Body of pancreas (tissue), 4 donors: ENCODE data around the gene PEPD. TPM values are rescaled to one million over a fixed set of nuclear protein-coding genes. Genes with fewer than 3 reads are reported as not detected.
"Not testable (repeated sequence)": the region's sequence is repeated elsewhere in the genome, so short reads cannot be mapped to it uniquely, and the experiment has no call there.

ENCODE experiments used
- ATAC-seq: fragments of 150-250 bp; one replicate; pipeline ENCODE4 v1.9.1; 2016
- DNase-seq, 4 donors: peaks; one replicate each; pipeline ENCODE4 v3.0.0-alpha.2; 2019
- H3K27ac ChIP-seq, 4 donors: fragments of 200-600 bp; sonication (generic); 1 replicate in 3 of 4; 2 replicates in 1 of 4; pipeline versions ENCODE4 v1.5.1 to v1.6.1; 2016 to 2019; ENCODE audit warnings: mild to moderate bottlenecking in 1 of 4, mixed read lengths in 1 of 4, moderate library complexity in 1 of 4
- H3K27me3 ChIP-seq, 2 donors: fragments of 200-600 bp; sonication (generic); one replicate each; pipeline ENCODE4 v1.6.0; 2016; ENCODE audit warnings: mild to moderate bottlenecking in 1 of 2
- H3K36me3 ChIP-seq, 2 donors: fragments of 200-600 bp; sonication (generic); replicated peaks in 1 of 2; 2 replicates each; pipeline ENCODE4 v1.5.1; 2016; ENCODE audit warnings: low read depth in 2 of 2; ENCODE audit not compliant: insufficient read depth in 1 of 2
- H3K4me1 ChIP-seq: fragments of 200-600 bp; sonication (generic); one replicate; pipeline ENCODE4 v1.6.0; 2016
- H3K4me3 ChIP-seq, 2 donors: fragments of 200-600 bp; sonication (generic); 1 replicate in 1 of 2; 2 replicates in 1 of 2; pipeline ENCODE4 v1.5.1; 2016 to 2019
- H3K9me3 ChIP-seq, 3 donors: fragments of 200-600 bp; sonication (generic); 1 replicate in 2 of 3; 2 replicates in 1 of 3; pipeline ENCODE4 v1.5.1; 2016
- POLR2A ChIP-seq, 3 donors: fragments of 450-650 bp; IDR thresholded peaks; one replicate each; pipeline ENCODE4 v1.6.1; 2016; ENCODE audit warnings: antibody characterized with exemption in 3 of 3, mild to moderate bottlenecking in 2 of 3
- WGBS, 2 donors: methylation state at CpG; one replicate each; pipeline ENCODE4 v1.1.5; 2017; 5-methylcytosine and 5-hydroxymethylcytosine counted together
- intact Hi-C: fragments of 100-400 bp; cut with DNase I; formaldehyde crosslinking; loops from one replicate; pipeline ENCODE4 v1.15.1; 2023
- total RNA-seq, 2 donors: library from RNA; depleted of rRNA; stranded (reverse); fragments of >200 nt; gene quantifications; one replicate each; pipeline ENCODE4 v1.1.0, GENCODE V29; 2016
- TF ChIP-seq, protein P1 (sequence below), 7 experiments: fragments of 450-650 bp in 4 of 7; fragments of 200-600 bp in 3 of 7; sonication (generic) in 3 of 7; IDR thresholded peaks; one replicate each; pipeline ENCODE4 v1.5.1; 2016 to 2019; ENCODE audit warnings: antibody characterized with exemption in 7 of 7

PEPD gene
- total RNA-seq, 2 donors from 2014 or later: 33.2 to 54.7 TPM

DNA sequence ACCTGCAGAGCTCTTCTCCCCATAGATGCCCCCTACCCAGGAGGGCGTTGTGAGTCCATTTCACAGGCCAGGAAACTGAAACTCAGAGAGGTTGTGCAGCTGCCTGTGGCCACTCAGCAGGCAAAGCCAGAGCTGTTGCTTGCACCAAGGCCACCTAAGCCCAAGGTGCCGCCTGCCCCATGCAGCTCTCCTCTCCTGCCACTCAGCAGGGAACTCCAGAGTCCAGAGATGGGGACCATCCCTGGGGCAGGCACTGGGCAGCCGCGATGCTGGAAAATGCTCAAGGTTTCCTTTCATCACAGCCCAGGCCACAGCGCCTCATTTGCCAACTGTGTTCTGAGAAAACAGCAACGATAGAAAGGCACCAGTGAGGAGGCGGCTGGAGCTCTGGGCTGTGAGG is 41.0 kb upstream of the PEPD start:
- Histone ChIP-seq H3K36me3 (no peaks in the 10 kb centered on the region), H3K4me3 (no peak overlapping the region), H3K27me3 (no peaks in the 10 kb centered on the region), H3K27ac (no peak overlapping the region), H3K4me1 (no peaks in the 10 kb centered on the region), H3K9me3 (no peaks in the 10 kb centered on the region)
- DNase-seq (no peak), ATAC-seq (no peak)
- 58 to 67% methylated on average over 5 to 7 of the region's 7 CpGs for WGBS, 2 donors
- TF ChIP-seq, protein P1, sequence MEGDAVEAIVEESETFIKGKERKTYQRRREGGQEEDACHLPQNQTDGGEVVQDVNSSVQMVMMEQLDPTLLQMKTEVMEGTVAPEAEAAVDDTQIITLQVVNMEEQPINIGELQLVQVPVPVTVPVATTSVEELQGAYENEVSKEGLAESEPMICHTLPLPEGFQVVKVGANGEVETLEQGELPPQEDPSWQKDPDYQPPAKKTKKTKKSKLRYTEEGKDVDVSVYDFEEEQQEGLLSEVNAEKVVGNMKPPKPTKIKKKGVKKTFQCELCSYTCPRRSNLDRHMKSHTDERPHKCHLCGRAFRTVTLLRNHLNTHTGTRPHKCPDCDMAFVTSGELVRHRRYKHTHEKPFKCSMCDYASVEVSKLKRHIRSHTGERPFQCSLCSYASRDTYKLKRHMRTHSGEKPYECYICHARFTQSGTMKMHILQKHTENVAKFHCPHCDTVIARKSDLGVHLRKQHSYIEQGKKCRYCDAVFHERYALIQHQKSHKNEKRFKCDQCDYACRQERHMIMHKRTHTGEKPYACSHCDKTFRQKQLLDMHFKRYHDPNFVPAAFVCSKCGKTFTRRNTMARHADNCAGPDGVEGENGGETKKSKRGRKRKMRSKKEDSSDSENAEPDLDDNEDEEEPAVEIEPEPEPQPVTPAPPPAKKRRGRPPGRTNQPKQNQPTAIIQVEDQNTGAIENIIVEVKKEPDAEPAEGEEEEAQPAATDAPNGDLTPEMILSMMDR (IDR thresholded peaks at IDR 0.05): no peak
- no peak for TF ChIP-seq POLR2A (IDR thresholded peaks at IDR 0.05)
- intact Hi-C loops: no loop called here

DNA sequence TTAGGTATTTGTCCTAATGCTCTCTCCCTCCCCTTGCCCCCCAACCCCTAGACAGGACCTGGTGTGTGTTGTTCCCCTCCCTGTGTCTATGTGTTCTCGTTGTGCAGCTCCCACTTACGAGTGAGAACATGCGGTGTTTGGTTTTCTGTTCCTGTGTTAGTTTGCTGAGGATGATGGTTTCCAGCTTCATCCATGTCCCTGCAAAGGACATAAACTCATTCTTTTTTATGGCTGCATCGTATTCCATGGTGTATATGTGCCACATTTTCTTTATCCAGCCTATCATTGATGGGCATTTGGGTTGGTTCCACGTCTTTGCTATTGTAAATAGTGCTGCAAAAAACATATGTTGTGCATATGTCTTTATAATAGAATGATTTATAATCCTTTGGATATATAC is 40.1 kb upstream of the PEPD start:
- ATAC-seq, intact Hi-C loops: not testable (repeated sequence)
- WGBS, 2 donors: 62 to 71% methylated on average over 5 of the region's 5 CpGs

DNA sequence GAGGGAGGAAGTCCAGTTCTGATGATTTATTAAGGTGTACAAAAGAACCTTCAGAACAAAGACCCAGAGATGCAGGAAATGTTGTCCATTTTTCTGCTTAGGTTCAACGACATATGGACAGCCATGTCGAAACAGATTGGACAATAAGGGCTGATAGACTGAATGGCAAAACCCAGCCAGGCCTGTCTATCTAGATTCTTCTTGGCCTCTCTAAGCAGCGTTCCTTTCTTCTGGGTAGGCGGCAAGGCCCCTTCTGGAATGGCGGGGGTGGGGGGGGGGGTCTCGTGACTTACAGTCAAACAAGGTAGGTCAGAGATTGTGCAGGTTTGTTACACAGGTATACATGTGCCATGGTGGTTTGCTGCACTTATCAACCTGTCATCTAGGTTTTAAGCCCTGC is 39.7 kb upstream of the PEPD start:
- intact Hi-C loops: no loop called here
- Histone ChIP-seq H3K9me3 (no peaks in the 10 kb centered on the region), H3K4me3 (no peak overlapping the region), H3K4me1 (no peaks in the 10 kb centered on the region), H3K36me3 (no peaks in the 10 kb centered on the region), H3K27me3 (no peaks in the 10 kb centered on the region), H3K27ac (no peak overlapping the region)
- ATAC-seq (no peak), DNase-seq (no peak)
- no peak for TF ChIP-seq POLR2A (IDR thresholded peaks at IDR 0.05)
- TF ChIP-seq, protein P1 (IDR thresholded peaks at IDR 0.05): no peak
- WGBS, 2 donors: 52 to 56% methylated on average over 6 of the region's 6 CpGs

More for the DNA sequence above, 40.1 kb upstream of the PEPD start:
- H3K27ac ChIP-seq, H3K9me3 ChIP-seq, H3K27me3 ChIP-seq, H3K4me1 ChIP-seq, H3K36me3 ChIP-seq, H3K4me3 ChIP-seq, DNase-seq: not testable (repeated sequence)

DNA sequence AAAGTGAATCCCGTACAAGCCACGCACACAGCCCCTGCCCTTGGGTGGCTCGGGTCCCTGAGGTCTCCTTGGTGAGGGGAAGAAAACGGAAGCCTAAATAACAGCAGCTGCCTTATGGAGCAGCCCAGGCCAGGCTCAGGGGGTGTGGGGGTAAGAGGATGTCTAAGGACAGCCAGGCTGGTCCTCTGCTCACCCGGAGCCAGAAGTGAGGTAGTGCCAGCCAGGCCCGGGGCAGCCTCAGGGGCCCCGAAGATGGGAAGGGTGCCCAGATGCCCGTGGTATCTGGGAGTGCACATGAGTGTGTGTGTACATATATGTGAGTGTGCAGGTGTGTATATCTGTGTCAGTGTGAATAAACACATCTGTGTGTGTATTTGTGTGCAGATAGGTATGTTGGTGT is 38.4 kb upstream of the PEPD start:
- H3K4me1 ChIP-seq: no peaks in the 10 kb centered on the region
- ATAC-seq (no peak), DNase-seq (no peak)
- H3K9me3 ChIP-seq: no peaks in the 10 kb centered on the region
- H3K27ac ChIP-seq: no peak overlapping the region
- intact Hi-C loops: no loop called here
- H3K4me3 ChIP-seq: no peak overlapping the region
- TF ChIP-seq, protein P1 (IDR thresholded peaks at IDR 0.05): no peak
- no peak for TF ChIP-seq POLR2A (IDR thresholded peaks at IDR 0.05)
- H3K27me3 ChIP-seq: no peaks in the 10 kb centered on the region
- no peaks in the 10 kb centered on the region for H3K36me3 ChIP-seq
- 62 to 76% methylated on average over 6 to 8 of the region's 8 CpGs for WGBS, 2 donors

DNA sequence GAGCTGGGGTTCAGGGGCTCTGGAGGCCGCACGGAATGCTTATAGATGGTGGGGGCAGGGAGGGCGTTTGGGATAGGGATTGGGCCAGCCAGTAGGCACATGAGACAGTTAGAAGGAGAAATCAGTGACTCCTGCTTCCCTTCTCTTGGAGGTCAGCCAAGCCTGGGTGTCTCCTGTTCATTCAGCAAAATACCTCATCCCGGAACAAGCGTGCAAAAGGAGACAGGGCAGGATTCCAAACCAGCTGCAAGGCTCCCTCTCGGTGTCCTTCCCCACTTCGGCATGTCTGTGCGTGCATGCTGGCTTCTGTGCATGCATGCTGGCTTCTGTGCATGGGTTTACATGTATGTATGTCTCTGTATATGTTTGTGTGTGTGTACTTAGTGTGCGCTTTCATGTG is 37.3 kb upstream of the PEPD start:
- 48 to 53% methylated on average over 8 to 9 of the region's 9 CpGs for WGBS, 2 donors
- DNase-seq (no peak), ATAC-seq (no peak)
- Histone ChIP-seq H3K36me3 (no peaks in the 10 kb centered on the region), H3K4me3 (no peak overlapping the region), H3K9me3 (no peaks in the 10 kb centered on the region), H3K4me1 (no peaks in the 10 kb centered on the region), H3K27ac (no peak overlapping the region), H3K27me3 (no peaks in the 10 kb centered on the region)
- intact Hi-C loops: no loop called here
- no peak for TF ChIP-seq POLR2A (IDR thresholded peaks at IDR 0.05)
- TF ChIP-seq, protein P1 (IDR thresholded peaks at IDR 0.05): no peak
